Measurements from ENCODE around the gene TRPM3.

TRPM3 gene

GRCh38 chr9:70933321-70933720 is 188.1 kb downstream of the TRPM3 start:
- H3K9ac ChIP-seq (ENCODE audit: low read length) = no peak overlapping the region
- no peaks in the 10 kb centered on the region for H3K4me1 ChIP-seq (ENCODE audit: control insufficient read depth, insufficient read depth, low read length)
- no peaks in the 10 kb centered on the region for H3K27me3 ChIP-seq (ENCODE audit: control insufficient read depth, insufficient read depth, low read length)
- H3K27ac ChIP-seq (ENCODE audit: low read depth, low read length) = no peak overlapping the region
- no peak overlapping the region for H3K4me3 ChIP-seq (ENCODE audit: low read length)
- H3K36me3 ChIP-seq (ENCODE audit: control insufficient read depth, insufficient read depth, low read length) = no peaks in the 10 kb centered on the region

GRCh38 chr9:70932097-70932496 is 189.3 kb downstream of the TRPM3 start:
- Histone ChIP-seq H3K27me3 (ENCODE audit: control insufficient read depth, insufficient read depth, low read length) (no peaks in the 10 kb centered on the region), H3K27ac (ENCODE audit: low read depth, low read length) (no peak overlapping the region), H3K4me3 (ENCODE audit: low read length) (no peak overlapping the region), H3K4me1 (ENCODE audit: control insufficient read depth, insufficient read depth, low read length) (no peaks in the 10 kb centered on the region), H3K9ac (ENCODE audit: low read length) (no peak overlapping the region), H3K36me3 (ENCODE audit: control insufficient read depth, insufficient read depth, low read length) (no peaks in the 10 kb centered on the region)

- H3K27me3 ChIP-seq (ENCODE audit: control insufficient read depth, insufficient read depth, low read length) = no peaks in the 10 kb centered on the region
- H3K4me3 ChIP-seq (ENCODE audit: low read length) = no peak overlapping the region
- H3K4me1 ChIP-seq (ENCODE audit: control insufficient read depth, insufficient read depth, low read length) = no peaks in the 10 kb centered on the region
- H3K9ac ChIP-seq (ENCODE audit: low read length) = no peak overlapping the region
- no peaks in the 10 kb centered on the region for H3K36me3 ChIP-seq (ENCODE audit: control insufficient read depth, insufficient read depth, low read length)
- no peak overlapping the region for H3K27ac ChIP-seq (ENCODE audit: low read depth, low read length)
Measured at GRCh38 chr9:70927530-70927929, 193.9 kb downstream of the TRPM3 start.

GRCh38 chr9:70924895-70925547 is 196.4 kb downstream of the TRPM3 start:
- no peak overlapping the region for H3K4me3 ChIP-seq (ENCODE audit: low read length)
- H3K27ac ChIP-seq (ENCODE audit: low read depth, low read length) = no peak overlapping the region
- no peaks in the 10 kb centered on the region for H3K36me3 ChIP-seq (ENCODE audit: control insufficient read depth, insufficient read depth, low read length)
- no peaks in the 10 kb centered on the region for H3K4me1 ChIP-seq (ENCODE audit: control insufficient read depth, insufficient read depth, low read length)
- H3K27me3 ChIP-seq (ENCODE audit: control insufficient read depth, insufficient read depth, low read length) = no peaks in the 10 kb centered on the region
- H3K9ac ChIP-seq (ENCODE audit: low read length) = no peak overlapping the region

- Histone ChIP-seq H3K9ac (ENCODE audit: low read length) (no peak overlapping the region), H3K27me3 (ENCODE audit: control insufficient read depth, insufficient read depth, low read length) (no peaks in the 10 kb centered on the region)
Measured at GRCh38 chr9:70924380-70924779, 197.0 kb downstream of the TRPM3 start.

GRCh38 chr9:70923961-70924360 is 197.5 kb downstream of the TRPM3 start:
- H3K9ac ChIP-seq (ENCODE audit: low read length) = no peak overlapping the region
- no peaks in the 10 kb centered on the region for H3K27me3 ChIP-seq (ENCODE audit: control insufficient read depth, insufficient read depth, low read length)
- H3K4me1 ChIP-seq (ENCODE audit: control insufficient read depth, insufficient read depth, low read length) = no peaks in the 10 kb centered on the region
- H3K36me3 ChIP-seq (ENCODE audit: control insufficient read depth, insufficient read depth, low read length) = no peaks in the 10 kb centered on the region
- H3K4me3 ChIP-seq (ENCODE audit: low read length) = no peak overlapping the region
- H3K27ac ChIP-seq (ENCODE audit: low read depth, low read length) = no peak overlapping the region

More at GRCh38 chr9:70924380-70924779, 197.0 kb downstream of the TRPM3 start:
- Histone ChIP-seq H3K4me1 (ENCODE audit: control insufficient read depth, insufficient read depth, low read length) (no peaks in the 10 kb centered on the region), H3K36me3 (ENCODE audit: control insufficient read depth, insufficient read depth, low read length) (no peaks in the 10 kb centered on the region), H3K27ac (ENCODE audit: low read depth, low read length) (no peak overlapping the region), H3K4me3 (ENCODE audit: low read length) (no peak overlapping the region)

- Histone ChIP-seq H3K4me3 (ENCODE audit: low read length) (no peak overlapping the region), H3K36me3 (ENCODE audit: control insufficient read depth, insufficient read depth, low read length) (no peaks in the 10 kb centered on the region), H3K4me1 (ENCODE audit: control insufficient read depth, insufficient read depth, low read length) (no peaks in the 10 kb centered on the region), H3K9ac (ENCODE audit: low read length) (no peak overlapping the region), H3K27me3 (ENCODE audit: control insufficient read depth, insufficient read depth, low read length) (no peaks in the 10 kb centered on the region), H3K27ac (ENCODE audit: low read depth, low read length) (no peak overlapping the region)
Measured at GRCh38 chr9:70921136-70921535, 200.3 kb downstream of the TRPM3 start.

GRCh38 chr9:70917277-70917676 is 204.1 kb downstream of the TRPM3 start:
- Histone ChIP-seq H3K36me3 (ENCODE audit: control insufficient read depth, insufficient read depth, low read length) (no peaks in the 10 kb centered on the region), H3K27ac (ENCODE audit: low read depth, low read length) (no peak overlapping the region), H3K9ac (ENCODE audit: low read length) (no peak overlapping the region), H3K4me3 (ENCODE audit: low read length) (no peak overlapping the region), H3K4me1 (ENCODE audit: control insufficient read depth, insufficient read depth, low read length) (no peaks in the 10 kb centered on the region), H3K27me3 (ENCODE audit: control insufficient read depth, insufficient read depth, low read length) (no peaks in the 10 kb centered on the region)

- Histone ChIP-seq H3K4me1 (ENCODE audit: control insufficient read depth, insufficient read depth, low read length) (no peaks in the 10 kb centered on the region), H3K4me3 (ENCODE audit: low read length) (no peak overlapping the region), H3K27ac (ENCODE audit: low read depth, low read length) (no peak overlapping the region), H3K27me3 (ENCODE audit: control insufficient read depth, insufficient read depth, low read length) (no peaks in the 10 kb centered on the region), H3K9ac (ENCODE audit: low read length) (no peak overlapping the region), H3K36me3 (ENCODE audit: control insufficient read depth, insufficient read depth, low read length) (no peaks in the 10 kb centered on the region)
Measured at GRCh38 chr9:70911791-70912190, 209.6 kb downstream of the TRPM3 start.

- Histone ChIP-seq H3K27ac (ENCODE audit: low read depth, low read length) (no peak overlapping the region), H3K9ac (ENCODE audit: low read length) (no peak overlapping the region), H3K4me3 (ENCODE audit: low read length) (no peak overlapping the region), H3K27me3 (ENCODE audit: control insufficient read depth, insufficient read depth, low read length) (no peaks in the 10 kb centered on the region), H3K36me3 (ENCODE audit: control insufficient read depth, insufficient read depth, low read length) (no peaks in the 10 kb centered on the region), H3K4me1 (ENCODE audit: control insufficient read depth, insufficient read depth, low read length) (no peaks in the 10 kb centered on the region)
Measured at GRCh38 chr9:70910598-70910997, 210.8 kb downstream of the TRPM3 start.

- Histone ChIP-seq H3K27ac (ENCODE audit: low read depth, low read length) (no peak overlapping the region), H3K4me3 (ENCODE audit: low read length) (no peak overlapping the region), H3K4me1 (ENCODE audit: control insufficient read depth, insufficient read depth, low read length) (no peaks in the 10 kb centered on the region), H3K9ac (ENCODE audit: low read length) (no peak overlapping the region), H3K36me3 (ENCODE audit: control insufficient read depth, insufficient read depth, low read length) (no peaks in the 10 kb centered on the region), H3K27me3 (ENCODE audit: control insufficient read depth, insufficient read depth, low read length) (no peaks in the 10 kb centered on the region)
Measured at GRCh38 chr9:70902692-70903131, 218.7 kb downstream of the TRPM3 start.

- Histone ChIP-seq H3K4me3 (ENCODE audit: low read length) (no peak overlapping the region), H3K27ac (ENCODE audit: low read depth, low read length) (no peak overlapping the region), H3K36me3 (ENCODE audit: control insufficient read depth, insufficient read depth, low read length) (no peaks in the 10 kb centered on the region), H3K4me1 (ENCODE audit: control insufficient read depth, insufficient read depth, low read length) (no peaks in the 10 kb centered on the region), H3K9ac (ENCODE audit: low read length) (no peak overlapping the region), H3K27me3 (ENCODE audit: control insufficient read depth, insufficient read depth, low read length) (no peaks in the 10 kb centered on the region)
Measured at GRCh38 chr9:70902171-70902570, 219.2 kb downstream of the TRPM3 start.

- Histone ChIP-seq H3K9ac (ENCODE audit: low read length) (no peak overlapping the region), H3K4me3 (ENCODE audit: low read length) (no peak overlapping the region), H3K4me1 (ENCODE audit: control insufficient read depth, insufficient read depth, low read length) (no peaks in the 10 kb centered on the region), H3K27ac (ENCODE audit: low read depth, low read length) (no peak overlapping the region), H3K27me3 (ENCODE audit: control insufficient read depth, insufficient read depth, low read length) (no peaks in the 10 kb centered on the region), H3K36me3 (ENCODE audit: control insufficient read depth, insufficient read depth, low read length) (no peaks in the 10 kb centered on the region)
Measured at GRCh38 chr9:70901746-70902145, 219.7 kb downstream of the TRPM3 start.

All from rectal smooth muscle tissue (tissue), 1 donor.